ENCODE measurements around the gene CHFR.
A peak's percentile ranks its signal among the peaks of the same experiment; 100 is the strongest.
"Not testable (repeated sequence)": the region's sequence is repeated elsewhere in the genome, so short reads cannot be mapped to it uniquely, and the experiment has no call there.

Gene CHFR

GRCh38 chr12:132887513-132888351, at the start of gene CHFR:
Gene CHFR, minus strand, starts transcription at chr12:132887605. Its CDS starts 277 bp downstream, at chr12:132887328.
- peak; percentile 93 to 96 for DNase-seq

DNA sequence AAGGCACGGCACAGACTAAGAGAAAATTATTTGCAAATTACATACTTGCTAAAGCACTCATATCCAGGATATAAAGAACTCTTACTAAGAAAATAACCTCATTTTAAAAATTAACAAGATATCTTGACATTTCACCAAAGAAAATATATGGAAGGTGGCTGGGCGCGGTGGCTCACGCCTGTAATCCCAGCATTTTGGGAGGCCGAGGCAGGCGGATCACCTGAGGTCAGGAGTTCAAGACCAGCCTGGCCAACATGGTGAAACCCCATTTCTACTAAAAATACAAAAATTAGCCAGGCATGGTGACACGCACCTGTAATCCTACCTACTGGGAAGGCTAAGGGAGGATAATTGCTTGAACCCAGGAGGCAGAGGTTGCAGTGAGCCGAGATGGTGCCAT, 49.5 kb upstream of the CHFR start:
- DNase-seq = not testable (repeated sequence)

DNA sequence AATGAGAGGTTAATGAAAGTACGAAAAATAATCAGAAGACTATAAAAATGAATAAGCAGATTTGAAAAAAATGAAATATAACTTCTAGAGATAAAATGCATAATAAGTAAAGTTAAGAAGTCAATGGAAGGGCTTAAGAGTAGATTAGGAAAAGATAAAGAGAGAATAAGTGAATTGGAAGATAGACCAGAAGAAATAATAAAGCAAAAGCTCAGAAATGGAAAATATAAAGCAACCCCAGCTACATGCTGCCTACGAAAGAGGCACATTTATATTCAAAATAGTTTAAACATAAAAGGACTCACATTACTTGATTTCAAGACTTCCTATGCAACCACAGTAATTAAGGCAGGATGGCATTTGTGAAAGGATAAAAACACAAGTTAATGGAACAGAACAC, 48.8 kb upstream of the CHFR start:
- DNase-seq = no peak

DNA sequence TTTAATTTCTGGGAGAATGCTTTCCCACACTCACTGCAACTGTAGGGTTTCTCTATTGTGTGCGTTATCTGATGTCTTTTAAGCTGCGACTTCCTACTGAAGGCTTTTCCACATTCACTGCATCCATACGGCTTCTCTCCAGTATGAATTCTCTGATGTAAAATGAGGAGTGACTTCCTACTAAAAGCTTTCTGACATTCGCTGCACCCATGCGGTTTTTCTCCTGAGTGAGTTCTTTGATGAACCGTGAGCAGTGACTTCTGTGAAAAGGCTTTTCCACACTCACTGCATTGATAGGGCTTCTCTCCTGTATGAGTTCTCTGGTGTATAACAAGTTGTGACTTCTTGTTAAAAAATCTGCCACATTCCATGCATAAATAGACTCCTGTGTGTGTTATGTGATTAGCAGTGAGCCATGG, 39.0 kb upstream of the CHFR start:
- no peak for DNase-seq

- DNase-seq = no peak
Measured at GRCh38 chr12:132925597-132926414, 38.4 kb upstream of the CHFR start.

- DNase-seq = no peak
Measured at GRCh38 chr12:132924356-132924755, 37.0 kb upstream of the CHFR start.

GRCh38 chr12:132923356-132923909, 36.0 kb upstream of the CHFR start:
- no peak for DNase-seq

DNA sequence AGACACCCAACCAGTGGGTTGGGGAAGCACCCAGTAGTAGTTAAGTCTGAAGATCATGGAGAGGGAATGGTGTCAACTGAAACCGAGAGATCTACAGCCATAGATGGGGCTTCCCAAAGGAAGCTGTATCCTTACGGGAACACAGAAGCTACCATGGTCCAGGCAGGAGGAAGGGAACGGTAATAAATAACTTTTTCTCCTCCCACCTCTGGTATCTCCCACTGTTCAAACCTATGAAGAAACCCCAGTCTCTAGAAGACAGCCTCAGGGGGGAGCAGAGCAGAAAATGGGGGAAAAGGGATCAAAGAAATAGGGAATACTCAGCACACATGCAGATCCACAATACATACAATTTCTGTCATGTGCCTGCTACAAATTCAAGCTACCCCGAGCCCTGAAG, 35.3 kb upstream of the CHFR start:
- DNase-seq = no peak

- no peak for DNase-seq
Measured at GRCh38 chr12:132921685-132922084, 34.3 kb upstream of the CHFR start.

GRCh38 chr12:132918680-132919079, 31.3 kb upstream of the CHFR start:
- DNase-seq = no peak

DNA sequence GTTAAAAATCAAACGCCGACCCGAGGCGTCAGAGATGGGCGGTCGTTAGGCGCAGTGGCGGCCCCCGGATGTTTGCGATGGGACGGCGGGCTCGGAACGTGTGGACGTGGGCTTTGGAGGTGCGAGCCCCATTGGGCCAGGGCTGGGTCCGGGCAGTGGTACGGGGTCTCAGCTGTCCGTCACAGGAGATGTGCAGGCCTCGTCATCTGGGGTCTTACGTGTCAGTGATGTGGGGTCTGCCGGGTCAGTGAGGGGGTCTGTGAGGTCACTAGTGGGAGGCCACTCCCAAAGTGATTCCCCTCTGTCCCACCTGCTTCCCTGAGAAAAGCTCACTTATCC, 21.6 kb upstream of the CHFR start:
- DNase-seq = no peak

- DNase-seq = peak; percentile 87 to 98
Measured at GRCh38 chr12:132908145-132909029, 21.0 kb upstream of the CHFR start.

GRCh38 chr12:132907789-132908144, 20.4 kb upstream of the CHFR start:
- not testable (repeated sequence) for DNase-seq

DNA sequence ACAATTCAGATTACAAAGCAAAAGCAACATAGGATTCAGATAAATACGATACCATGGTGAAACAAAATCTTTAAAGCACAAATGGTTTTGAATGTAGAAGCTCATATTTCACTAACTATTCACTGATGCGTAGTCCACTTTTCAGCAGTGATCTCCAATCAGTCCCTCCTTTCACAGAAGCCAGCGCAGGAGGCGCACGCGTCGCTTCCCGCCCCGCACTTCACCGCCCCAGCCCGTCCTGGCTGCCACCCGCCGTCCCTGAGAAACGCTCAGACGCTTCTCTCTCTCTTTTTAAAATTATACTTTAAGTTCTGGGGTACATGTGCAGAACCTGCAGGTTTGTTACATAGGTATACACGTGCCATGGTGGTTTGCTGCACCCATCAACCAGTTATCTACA, 19.8 kb upstream of the CHFR start:
- DNase-seq = no peak

DNA sequence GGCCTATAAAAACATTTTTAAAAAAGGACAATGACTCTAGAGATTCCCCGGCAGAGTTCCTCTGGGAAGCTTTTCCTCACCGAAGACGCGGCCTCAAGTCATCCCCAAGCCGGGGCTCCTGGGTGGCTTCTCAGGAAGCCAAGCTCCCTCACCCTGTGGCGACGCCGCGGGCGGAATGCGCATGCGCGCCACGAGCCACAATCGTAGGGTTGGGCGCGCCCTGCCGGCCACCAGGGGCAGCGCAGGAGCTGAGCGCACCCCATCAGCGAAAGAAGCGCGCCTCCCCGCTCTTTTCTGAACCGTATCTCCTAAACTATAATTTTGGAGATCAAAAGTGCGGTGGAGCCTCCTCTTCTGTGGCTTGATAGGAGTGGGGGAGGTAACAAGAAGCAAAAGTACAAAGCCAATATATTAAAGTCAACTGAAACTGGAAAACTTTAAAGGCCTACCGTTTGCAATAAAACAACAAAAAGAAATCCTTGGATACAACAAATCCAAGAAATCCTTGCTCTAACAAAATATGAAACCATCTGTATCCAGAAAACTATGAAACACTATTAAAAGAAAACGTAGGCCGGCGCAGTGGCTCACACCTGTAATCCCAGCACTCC, 17.4 kb upstream of the CHFR start:
- DNase-seq = no peak

- no peak for DNase-seq
Measured at GRCh38 chr12:132899033-132899432, 11.6 kb upstream of the CHFR start.

- no peak for DNase-seq
Measured at GRCh38 chr12:132888852-132889251, 1.4 kb upstream of the CHFR start.

DNA sequence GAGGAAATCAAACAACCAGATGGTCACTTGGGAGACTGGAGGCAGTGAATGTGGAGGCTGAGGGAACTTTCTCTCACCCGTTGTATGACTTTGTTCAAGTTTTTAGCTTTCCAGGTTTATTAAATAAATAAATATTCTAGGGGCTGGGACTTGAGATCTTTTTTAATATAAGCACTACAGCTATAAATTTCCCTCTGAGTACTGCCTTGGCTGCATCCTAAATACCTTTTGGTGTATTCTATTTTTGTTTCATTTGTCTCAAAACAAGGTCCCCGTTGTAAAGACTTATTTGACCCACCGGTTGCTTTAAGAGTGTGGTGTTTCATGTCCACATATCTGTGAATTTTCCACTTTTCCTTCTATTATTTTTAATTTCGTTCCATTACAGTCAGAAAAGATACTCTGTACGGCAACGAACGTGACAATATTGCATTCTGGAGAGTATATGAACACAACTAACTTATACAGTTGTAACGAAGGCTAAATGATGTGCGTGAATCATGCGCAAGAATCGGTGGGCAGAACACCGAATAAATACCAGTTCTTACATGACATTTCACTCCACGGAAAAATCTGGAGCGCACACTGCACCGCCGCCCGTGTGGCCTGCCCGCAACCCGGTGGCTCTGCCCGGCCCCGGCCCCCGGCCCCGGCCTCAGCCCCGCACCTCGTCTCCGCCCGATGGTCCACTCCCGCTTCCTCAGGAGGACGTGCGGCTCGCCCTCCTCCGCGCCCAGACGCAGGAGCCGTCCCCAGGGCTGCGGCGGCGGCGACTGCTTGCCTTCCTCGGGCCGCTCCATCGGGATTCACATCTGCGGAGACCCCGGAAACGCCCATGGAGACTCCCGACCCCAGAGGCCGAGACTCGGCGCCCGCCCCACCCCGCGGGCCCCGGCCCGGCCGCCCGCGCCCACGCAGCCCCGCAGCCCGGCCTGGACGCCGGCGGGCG, 602 bp downstream of the CHFR start:
- DNase-seq = peak; percentile 34 to 37

DNA sequence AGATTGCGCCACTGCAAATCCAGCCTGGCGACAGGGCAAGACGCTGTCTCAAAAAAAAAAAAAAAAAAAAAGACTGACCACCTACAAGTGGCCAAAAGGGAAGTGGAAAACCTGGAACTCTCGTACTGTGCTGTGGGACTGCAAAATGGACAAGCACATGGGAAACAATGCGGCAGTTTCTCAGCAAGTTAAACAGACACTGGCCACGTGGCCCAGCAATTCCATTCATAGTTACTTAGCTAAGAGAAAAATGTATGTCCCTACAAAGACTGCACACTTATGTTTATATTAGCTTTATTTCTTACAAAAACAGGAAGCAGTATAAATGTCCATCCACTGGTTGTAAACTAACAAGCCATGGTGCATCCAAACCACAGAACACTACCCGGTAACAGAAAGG, 5.6 kb downstream of the CHFR start:
- no peak for DNase-seq

DNA sequence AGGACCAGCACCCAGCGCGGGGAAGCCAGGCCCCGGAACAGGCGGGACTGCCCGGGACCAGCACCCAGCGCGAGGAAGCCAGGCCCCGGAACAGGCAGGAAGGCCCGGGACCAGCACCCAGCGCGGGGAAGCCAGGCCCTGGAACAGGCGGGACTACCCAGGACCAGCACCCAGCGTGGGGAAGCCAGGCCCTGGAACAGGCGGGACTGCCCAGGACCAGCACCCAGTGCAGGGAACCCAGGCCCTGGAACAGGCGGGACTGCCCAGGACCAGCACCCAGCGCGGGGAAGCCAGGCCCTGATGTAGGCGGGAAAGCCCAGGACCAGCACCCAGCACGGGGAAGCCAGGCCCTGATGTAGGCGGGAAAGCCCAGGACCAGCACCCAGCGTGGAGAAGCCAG, 12.8 kb downstream of the CHFR start:
- not testable (repeated sequence) for DNase-seq

DNA sequence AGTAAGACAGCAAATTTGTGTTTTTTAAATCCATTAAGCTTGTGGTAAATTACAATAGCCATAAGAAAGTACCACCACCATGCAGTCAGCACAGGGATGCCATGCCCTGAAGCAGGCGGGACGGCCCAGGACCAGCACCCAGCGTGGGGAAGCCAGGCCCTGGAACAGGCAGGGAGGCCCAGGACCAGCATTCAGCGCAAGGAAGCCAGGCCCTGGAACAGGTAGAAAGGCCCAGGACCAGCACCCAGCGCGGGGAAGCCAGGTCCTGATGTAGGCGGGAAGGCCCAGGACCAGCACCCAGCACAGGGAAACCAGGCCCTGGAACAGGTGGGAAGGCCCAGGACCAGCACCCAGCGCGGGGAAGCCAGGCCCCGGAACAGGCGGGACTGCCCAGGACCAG, 13.2 kb downstream of the CHFR start:
- DNase-seq = no peak
